HK-2 (cell line): ENCODE data around the gene PRR5L.
"Not testable (repeated sequence)": the region's sequence is repeated elsewhere in the genome, so short reads cannot be mapped to it uniquely, and the experiment has no call there.

Experiments used
- DNase-seq: peaks from one replicate; pipeline ENCODE4 v3.0.0-alpha.2; 2018; ENCODE audit not compliant: unreplicated experiment

The PRR5L gene

GRCh38 chr11:36281850-36282249 lies 14.2 kb upstream of the PRR5L start:
- DNase-seq: no peak

- DNase-seq: no peak
Observed at GRCh38 chr11:36282926-36283325, 13.2 kb upstream of the PRR5L start.

- no peak for DNase-seq
Observed at GRCh38 chr11:36288442-36289225, 7.5 kb upstream of the PRR5L start.

GRCh38 chr11:36289226-36289852 lies 6.7 kb upstream of the PRR5L start, which contains the start of gene COMMD9:
COMMD9 (minus strand) TSS chr11:36289424; CDS start chr11:36289412, 12 bp downstream.
- peak; percentile 85 for DNase-seq

GRCh38 chr11:36292311-36292722 lies 3.8 kb upstream of the PRR5L start:
- DNase-seq: no peak

GRCh38 chr11:36296884-36297543 lies 926 bp downstream of the PRR5L start:
- DNase-seq: no peak

- DNase-seq: no peak
Observed at GRCh38 chr11:36300650-36301049, 4.6 kb downstream of the PRR5L start.

GRCh38 chr11:36304351-36304750 lies 8.3 kb downstream of the PRR5L start:
- DNase-seq: no peak

GRCh38 chr11:36305047-36305446 lies 9.0 kb downstream of the PRR5L start:
- DNase-seq: no peak

- no peak for DNase-seq
Observed at GRCh38 chr11:36306888-36307287, 10.8 kb downstream of the PRR5L start.

- DNase-seq: no peak
Observed at GRCh38 chr11:36308577-36308976, 12.5 kb downstream of the PRR5L start.

- DNase-seq: no peak
Observed at GRCh38 chr11:36309779-36310178, 13.7 kb downstream of the PRR5L start.

GRCh38 chr11:36311926-36312595 lies 16.0 kb downstream of the PRR5L start:
- no peak for DNase-seq

- no peak for DNase-seq
Observed at GRCh38 chr11:36312611-36313472, 16.8 kb downstream of the PRR5L start.

GRCh38 chr11:36313750-36314433 lies 17.8 kb downstream of the PRR5L start:
- DNase-seq: no peak

GRCh38 chr11:36314434-36314767 lies 18.3 kb downstream of the PRR5L start:
- DNase-seq: no peak

GRCh38 chr11:36316049-36316448 lies 20.0 kb downstream of the PRR5L start:
- no peak for DNase-seq

GRCh38 chr11:36317992-36318391 lies 21.9 kb downstream of the PRR5L start:
- no peak for DNase-seq

GRCh38 chr11:36324956-36325355 lies 28.9 kb downstream of the PRR5L start:
- not testable (repeated sequence) for DNase-seq

- DNase-seq: not testable (repeated sequence)
Observed at GRCh38 chr11:36325403-36325802, 29.3 kb downstream of the PRR5L start.
